NOMO-1 treated with DMSO at 0.1 percent for 48 hours (cell line): ENCODE results near the gene RASSF1.

Experiments
- DNase-seq: peaks from one replicate; lab custom pipeline; 2025; ENCODE audit not compliant: unreplicated experiment; lab: John Stamatoyannopoulos, UW

The RASSF1 gene

DNA sequence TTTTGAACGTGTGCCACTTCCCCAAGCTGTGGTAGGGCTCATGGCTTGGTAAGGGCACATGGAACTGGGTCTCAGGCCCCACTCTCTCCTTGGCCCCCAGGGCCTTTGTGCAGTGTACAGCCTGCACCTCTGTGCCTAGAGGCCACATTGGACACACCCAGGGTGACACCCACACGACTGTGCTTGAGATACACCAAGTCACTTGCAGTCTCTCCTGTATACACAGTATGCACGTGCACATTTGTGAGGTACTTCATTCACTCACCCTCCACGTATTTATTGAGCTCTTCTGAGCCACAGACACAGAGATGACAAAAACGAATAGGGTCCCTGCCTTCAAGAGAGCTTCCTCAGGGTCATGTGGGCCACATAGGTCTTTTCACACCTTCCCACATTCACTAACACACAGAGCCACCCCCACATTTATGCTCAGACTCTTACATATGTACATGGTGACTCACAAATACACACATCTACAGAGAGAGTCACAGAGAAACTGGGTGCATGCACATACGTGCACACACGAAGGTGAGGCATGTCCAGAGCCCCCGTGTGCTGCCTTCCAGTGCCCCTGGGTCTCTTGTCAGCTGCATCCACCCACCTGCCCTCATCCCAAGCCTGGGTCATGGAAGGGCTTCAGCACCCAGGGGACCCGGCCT, 28.5 kb upstream of the RASSF1 start:
- no peak for DNase-seq

GRCh38 chr3:50365842-50366220, 25.2 kb upstream of the RASSF1 start:
- DNase-seq, result no peak

GRCh38 chr3:50365080-50365841, 24.6 kb upstream of the RASSF1 start:
- peak; percentile 85 for DNase-seq

DNA sequence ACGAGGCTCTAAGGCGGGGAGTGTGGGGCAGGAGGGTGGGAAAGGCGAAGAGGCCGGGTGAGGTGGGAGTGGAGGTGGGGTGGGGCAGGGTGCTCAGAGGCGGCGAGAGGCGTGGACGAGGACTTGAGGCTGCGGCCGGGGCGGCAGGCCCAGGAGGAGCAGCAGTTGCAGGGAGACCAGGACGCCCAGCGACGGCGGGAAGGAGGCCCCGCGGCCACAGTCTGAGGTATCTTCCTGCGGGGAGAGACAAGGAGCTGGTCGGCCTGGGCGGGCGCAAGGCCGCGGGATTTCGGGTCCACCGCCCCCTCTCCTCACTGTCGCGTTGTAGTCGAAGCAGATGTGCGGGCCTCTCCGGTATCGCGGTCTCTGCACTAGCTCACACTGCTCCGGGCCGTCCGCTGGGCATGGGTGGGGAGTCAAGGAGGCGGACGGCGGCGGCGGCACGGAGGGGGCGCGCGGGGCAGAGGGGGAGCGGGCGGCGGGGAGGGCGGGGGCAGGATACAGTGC, 24.0 kb upstream of the RASSF1 start:
- DNase-seq, result no peak

GRCh38 chr3:50359760-50360110, 19.1 kb upstream of the RASSF1 start:
- no peak for DNase-seq

GRCh38 chr3:50358911-50359759, 18.5 kb upstream of the RASSF1 start, which contains the start of gene TMEM115:
Gene TMEM115 (minus strand): TSS chr3:50359521. CDS start chr3:50359063, 458 bp downstream.
- peak; percentile 99 for DNase-seq

- no peak for DNase-seq
These were observed 17.8 kb upstream of the RASSF1 start for GRCh38 chr3:50358355-50358910.

- no peak for DNase-seq
These were observed 16.8 kb upstream of the RASSF1 start for GRCh38 chr3:50357481-50357880.

GRCh38 chr3:50356553-50356952, 15.9 kb upstream of the RASSF1 start:
- DNase-seq, result peak; percentile 25

GRCh38 chr3:50355829-50356552, 15.4 kb upstream of the RASSF1 start:
- no peak for DNase-seq

GRCh38 chr3:50354850-50355249, 14.2 kb upstream of the RASSF1 start:
- no peak for DNase-seq

- DNase-seq, result no peak
These were observed 13.6 kb upstream of the RASSF1 start for GRCh38 chr3:50354186-50354764.

DNA sequence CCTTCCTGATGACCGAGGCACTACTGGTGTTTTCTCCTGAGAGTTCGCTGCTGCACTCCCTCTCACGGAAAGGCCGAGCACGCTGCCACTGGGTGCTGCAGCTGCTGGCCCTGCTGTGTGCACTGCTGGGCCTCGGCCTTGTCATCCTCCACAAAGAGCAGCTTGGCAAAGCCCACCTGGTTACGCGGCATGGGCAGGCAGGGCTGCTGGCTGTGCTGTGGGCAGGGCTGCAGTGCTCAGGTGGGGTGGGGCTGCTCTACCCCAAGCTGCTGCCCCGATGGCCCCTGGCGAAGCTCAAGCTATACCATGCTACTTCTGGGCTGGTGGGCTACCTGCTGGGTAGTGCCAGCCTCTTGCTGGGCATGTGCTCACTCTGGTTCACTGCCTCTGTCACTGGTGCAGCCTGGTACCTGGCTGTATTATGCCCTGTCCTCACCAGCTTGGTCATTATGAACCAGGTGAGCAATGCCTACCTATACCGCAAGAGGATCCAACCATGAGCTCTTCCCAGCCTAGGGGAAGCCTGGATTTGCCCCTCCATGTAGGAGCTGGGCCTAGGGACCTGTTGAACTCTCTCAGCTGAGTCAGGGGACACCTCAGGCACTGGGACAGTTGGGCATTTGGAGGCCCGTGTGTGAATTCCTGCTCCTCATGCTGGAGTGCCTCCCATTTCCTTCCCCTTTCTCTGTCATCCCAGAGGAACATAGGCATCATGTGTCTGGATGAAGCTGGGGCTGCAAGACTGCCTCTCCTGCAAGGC, 12.8 kb upstream of the RASSF1 start:
- DNase-seq, result no peak

DNA sequence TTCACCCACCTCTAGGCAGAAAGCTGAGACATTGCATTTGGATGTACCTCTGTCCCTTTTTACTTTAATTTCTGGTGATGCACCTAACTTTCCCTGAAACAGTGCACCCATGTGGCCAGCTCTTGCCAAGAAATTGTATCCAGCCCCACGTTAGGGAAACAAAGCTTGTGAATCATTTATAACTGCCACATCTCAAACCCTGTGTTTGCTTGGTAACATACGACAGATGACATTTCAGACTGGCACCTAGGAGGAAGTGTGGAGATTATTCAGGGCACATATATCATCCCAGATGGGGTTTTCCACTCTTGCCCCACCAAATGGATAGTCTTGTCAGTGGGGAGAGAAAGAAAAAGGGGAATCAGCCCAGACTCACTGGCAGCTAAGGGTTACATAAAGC, 12.1 kb upstream of the RASSF1 start:
- no peak for DNase-seq

- no peak for DNase-seq
These were observed 10.7 kb upstream of the RASSF1 start for GRCh38 chr3:50351323-50351697.

- peak; percentile 92 for DNase-seq
These were observed 10.1 kb upstream of the RASSF1 start, which contains the start of the genes CYB561D2 and NPRL2 for GRCh38 chr3:50350527-50351322. Gene CYB561D2 (plus strand): TSS chr3:50350862. CDS start chr3:50351434, 572 bp downstream. Gene NPRL2 (minus strand): TSS chr3:50350775. CDS start chr3:50350652, 123 bp downstream.

DNA sequence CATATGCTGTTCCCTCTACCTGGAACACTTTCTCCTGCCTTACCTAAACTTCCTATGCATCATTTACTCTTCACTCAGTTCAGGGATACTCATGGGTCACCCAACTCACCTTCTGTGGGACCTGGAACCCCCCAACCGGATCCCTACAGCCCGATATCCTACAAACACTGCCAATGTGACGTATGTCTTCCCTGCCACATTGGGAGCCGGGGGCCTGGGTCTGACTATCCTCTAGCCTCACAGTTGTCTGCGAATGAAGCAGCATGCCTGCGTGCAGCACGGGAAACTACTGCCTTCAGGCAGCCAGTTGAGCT, 9.5 kb upstream of the RASSF1 start:
- no peak for DNase-seq

- DNase-seq, result peak; percentile 70
These were observed 6.7 kb upstream of the RASSF1 start for GRCh38 chr3:50347187-50347813.
